DND-41 (cell line): ENCODE results near the gene TNMD.

Source experiments
- ATAC-seq: fragments of 200-7000 bp; cut with Tn5 transposase; 3 replicates; pipeline ENCODE4 v1.9.1; 2021; ENCODE audit warnings: low read depth; ENCODE audit not compliant: insufficient read depth
- DNase-seq: peaks from one replicate; pipeline ENCODE4 v3.0.0-alpha.2; 2020
- H2AFZ ChIP-seq: 2 replicates; pipeline ENCODE4 v1.6.0; 2012; ENCODE audit warnings: low read depth, low read length
- H3K27ac ChIP-seq: 2 replicates; pipeline ENCODE4 v1.5.1; 2012; ENCODE audit warnings: low read length, inconsistent platforms
- H3K27me3 ChIP-seq: fragments of 200-600 bp; sonication (generic); 2 replicates; pipeline ENCODE4 v1.6.0; 2012; ENCODE audit warnings: low read length, mild to moderate bottlenecking, inconsistent platforms; ENCODE audit not compliant: insufficient read depth, poor library complexity
- H3K36me3 ChIP-seq: 2 replicates; pipeline ENCODE4 v1.5.1; 2012; ENCODE audit warnings: low read length, inconsistent platforms; ENCODE audit not compliant: insufficient read depth
- H3K4me1 ChIP-seq: 2 replicates; pipeline ENCODE4 v1.5.1; 2012; ENCODE audit warnings: mild to moderate bottlenecking, low read length; ENCODE audit not compliant: insufficient read depth
- H3K4me2 ChIP-seq: 2 replicates; pipeline ENCODE4 v1.6.0; 2012; ENCODE audit warnings: mild to moderate bottlenecking, moderate library complexity, low read length, inconsistent platforms; ENCODE audit not compliant: insufficient read depth
- H3K4me3 ChIP-seq, 2 experiments: fragments of 200-600 bp in 1 of 2; shearing (Covaris generic) in 1 of 2; 2 replicates each; pipeline ENCODE4 v1.5.1; 2012 to 2016; ENCODE audit warnings: inconsistent platforms in 2 of 2, low read length in 2 of 2, mild to moderate bottlenecking in 2 of 2, low read depth in 1 of 2, moderate library complexity in 1 of 2
- H3K79me2 ChIP-seq: 2 replicates; pipeline ENCODE4 v1.6.0; 2012; ENCODE audit warnings: low read length, inconsistent platforms; ENCODE audit not compliant: insufficient read depth
- H3K9ac ChIP-seq: 2 replicates; pipeline ENCODE4 v1.6.0; 2012; ENCODE audit warnings: low read depth, mild to moderate bottlenecking, inconsistent platforms, low read length, moderate library complexity
- H3K9me3 ChIP-seq: 2 replicates; pipeline ENCODE4 v1.5.1; 2012; ENCODE audit warnings: low read length, moderate library complexity, mild to moderate bottlenecking, inconsistent platforms; ENCODE audit not compliant: insufficient read depth, severe bottlenecking
- H4K20me1 ChIP-seq: 2 replicates; pipeline ENCODE4 v1.6.0; 2012; ENCODE audit warnings: low read length; ENCODE audit not compliant: insufficient read depth
- CTCF ChIP-seq: IDR thresholded peaks from 2 replicates; pipeline ENCODE4 v1.5.1; 2012; ENCODE audit warnings: borderline replicate concordance, low read length, moderate library complexity, mild to moderate bottlenecking; ENCODE audit not compliant: poor library complexity, severe bottlenecking; ENCODE audit errors: extremely low read depth
- EZH2 ChIP-seq: IDR thresholded peaks from 3 replicates; pipeline ENCODE4 v1.6.1; 2012; ENCODE audit warnings: borderline replicate concordance, low read depth, mild to moderate bottlenecking, moderate library complexity, low read length, inconsistent platforms; ENCODE audit not compliant: severe bottlenecking

The TNMD gene

DNA sequence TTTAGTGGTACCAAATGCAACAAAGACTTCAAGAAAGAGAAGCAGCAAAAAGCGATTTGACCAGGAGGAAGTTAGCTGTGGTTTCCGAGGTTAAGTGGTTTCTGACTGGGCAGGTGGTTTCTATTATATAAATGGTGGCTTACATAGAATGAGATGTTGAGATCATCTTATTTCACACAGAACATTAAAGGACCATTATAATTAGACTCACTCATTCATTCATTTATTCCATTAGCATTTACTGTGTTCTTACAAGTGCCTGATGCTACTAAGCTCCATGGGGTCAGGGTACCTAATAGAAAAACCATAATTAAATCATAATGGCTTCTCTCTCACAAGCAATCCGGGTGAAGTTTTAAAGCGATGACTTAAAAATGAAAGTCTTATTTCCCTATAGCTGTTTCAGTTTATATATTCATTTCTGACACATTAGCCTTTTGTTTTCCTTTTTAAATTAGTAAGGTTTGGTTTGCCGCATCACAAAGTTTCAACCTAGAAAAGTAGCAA is 41.3 kb downstream of the TNMD start:
- Histone ChIP-seq H4K20me1 (no peaks in the 10 kb centered on the region), H3K27me3 (no peaks in the 10 kb centered on the region), H3K4me1 (peaks cover 13% of the 10 kb centered on the region), H3K4me3 (no peak overlapping the region), H3K27ac (no peak overlapping the region), H3K9ac (no peak overlapping the region), H3K79me2 (no peaks in the 10 kb centered on the region), H2AFZ (no peak overlapping the region), H3K9me3 (no peaks in the 10 kb centered on the region), H3K36me3 (no peaks in the 10 kb centered on the region), H3K4me2 (no peak overlapping the region)
- no peak for TF ChIP-seq EZH2
- no peak for TF ChIP-seq CTCF
- peak; percentile 58; the same call in 1 of the 3 replicates for ATAC-seq
- peak; percentile 4 for DNase-seq

GRCh38 chrX:100635040-100635439 is 50.3 kb downstream of the TNMD start:
- no peak overlapping the region for H3K27ac ChIP-seq
- H3K4me2 ChIP-seq, result no peak overlapping the region
- H3K9ac ChIP-seq, result no peak overlapping the region
- no peak for TF ChIP-seq CTCF
- TF ChIP-seq EZH2, result no peak
- no peaks in the 10 kb centered on the region for H3K79me2 ChIP-seq
- no peak overlapping the region for H2AFZ ChIP-seq
- DNase-seq (no peak), ATAC-seq (no peak)
- H3K36me3 ChIP-seq, result no peaks in the 10 kb centered on the region
- H3K4me1 ChIP-seq, result no peaks in the 10 kb centered on the region
- no peaks in the 10 kb centered on the region for H3K9me3 ChIP-seq
- H3K27me3 ChIP-seq, result no peaks in the 10 kb centered on the region
- no peak overlapping the region for H3K4me3 ChIP-seq
- H4K20me1 ChIP-seq, result no peaks in the 10 kb centered on the region

GRCh38 chrX:100635989-100636320 is 51.2 kb downstream of the TNMD start:
- H3K4me1 ChIP-seq, result no peaks in the 10 kb centered on the region
- DNase-seq (no peak), ATAC-seq (no peak)
- H4K20me1 ChIP-seq, result no peaks in the 10 kb centered on the region
- H3K4me2 ChIP-seq, result no peak overlapping the region
- no peaks in the 10 kb centered on the region for H3K9me3 ChIP-seq
- no peak overlapping the region for H3K27ac ChIP-seq
- no peak overlapping the region for H3K4me3 ChIP-seq
- TF ChIP-seq EZH2 (no peak), CTCF (no peak)
- no peak overlapping the region for H2AFZ ChIP-seq
- no peaks in the 10 kb centered on the region for H3K79me2 ChIP-seq
- no peaks in the 10 kb centered on the region for H3K36me3 ChIP-seq
- H3K9ac ChIP-seq, result no peak overlapping the region
- H3K27me3 ChIP-seq, result no peaks in the 10 kb centered on the region
